GM19463 (cell line): Measurements from ENCODE around the gene MXRA8.
A peak's percentile ranks its signal among the peaks of the same experiment; 100 is the strongest.

Experiments used
- ATAC-seq: cut with Tn5 transposase; IDR thresholded peaks from one replicate; pipeline ENCODE4 v1.9.1; 2021; ENCODE audit warnings: mild to moderate bottlenecking, moderate library complexity; ENCODE audit not compliant: unreplicated experiment

MXRA8 gene

DNA sequence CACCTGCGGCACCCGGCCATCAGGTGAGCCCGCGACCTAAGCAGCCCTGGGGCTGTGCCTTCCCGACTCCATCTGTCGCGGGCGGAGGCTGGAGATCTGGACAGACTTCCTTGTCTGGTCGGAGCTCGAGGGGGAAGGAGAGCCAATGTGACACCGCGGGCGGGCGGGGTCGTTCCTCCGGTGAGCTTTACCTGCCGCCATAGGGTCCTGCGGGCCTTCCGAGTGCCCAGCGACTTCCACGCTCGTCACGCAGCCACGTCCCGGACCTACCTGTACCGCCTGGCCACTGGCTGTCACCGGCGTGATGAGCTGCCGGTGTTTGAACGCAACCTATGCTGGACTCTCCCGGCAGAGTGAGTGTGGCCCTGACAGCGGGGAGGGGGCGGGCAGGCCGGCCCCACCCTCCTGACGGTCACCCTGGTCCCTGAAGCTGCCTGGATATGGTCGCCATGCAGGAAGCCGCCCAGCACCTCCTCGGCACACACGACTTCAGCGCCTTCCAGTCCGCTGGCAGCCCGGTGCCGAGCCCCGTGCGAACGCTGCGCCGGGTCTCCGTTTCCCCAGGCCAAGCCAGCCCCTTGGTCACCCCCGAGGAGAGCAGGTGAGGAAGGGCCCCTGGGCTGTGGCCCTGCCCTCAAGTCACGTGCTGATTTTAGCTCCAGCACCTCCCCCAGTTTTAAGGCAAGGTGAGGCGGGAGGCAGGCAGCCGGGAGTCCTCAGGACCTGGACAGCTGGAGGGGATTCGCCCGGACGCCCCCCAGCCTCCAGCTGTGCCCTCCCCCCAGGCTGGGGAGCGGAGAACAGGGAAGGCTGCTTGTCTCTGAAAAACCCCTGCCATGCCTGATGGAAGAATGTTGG is 48.9 kb downstream of the MXRA8 start:
- no peak for ATAC-seq

- ATAC-seq, result no peak
Measured at GRCh38 chr1:1308756-1309250, 49.6 kb downstream of the MXRA8 start.

DNA sequence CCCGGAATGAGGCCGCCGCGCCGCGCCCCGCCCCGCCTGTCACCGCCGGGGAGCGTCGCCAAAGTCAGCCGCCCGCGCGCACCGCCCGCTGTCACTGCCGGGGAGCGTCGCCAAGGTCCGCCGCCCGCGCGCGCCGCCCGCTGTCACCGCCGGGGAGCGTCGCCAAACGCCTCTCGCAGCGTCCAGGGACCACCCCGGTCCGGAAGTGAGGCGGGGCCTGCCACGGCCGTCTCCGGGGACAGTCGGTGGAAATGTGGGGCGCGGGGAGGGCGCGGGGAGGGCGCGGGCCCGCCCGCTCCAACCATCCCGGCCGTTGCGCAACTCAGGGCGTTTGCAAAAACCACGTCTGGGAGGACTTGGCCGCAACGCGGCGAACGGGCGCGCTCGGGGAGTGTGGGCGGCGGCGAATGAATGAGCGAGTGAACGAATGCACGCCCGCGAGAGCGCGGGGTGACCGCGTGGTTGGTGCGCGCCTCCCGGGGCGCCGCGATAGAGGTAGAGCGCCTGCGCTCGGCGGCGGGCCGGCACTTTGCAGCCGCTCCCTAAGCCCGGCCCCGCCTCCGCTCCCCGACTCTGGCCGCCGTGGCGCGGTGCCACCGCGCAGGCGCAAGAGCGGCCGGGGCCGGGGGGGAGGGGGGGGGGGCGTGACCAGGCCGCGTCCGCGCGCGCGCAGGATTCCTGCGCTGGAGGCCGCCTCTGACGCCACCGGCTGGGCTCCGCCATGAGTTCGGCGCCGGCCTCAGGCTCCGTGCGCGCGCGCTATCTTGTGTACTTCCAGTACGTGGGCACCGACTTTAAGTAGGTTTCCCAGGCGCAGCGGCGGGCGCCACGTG is 50.2 kb downstream of the MXRA8 start, which contains the start of the genes ACAP3 and PUSL1:
Gene ACAP3, minus strand, starts transcription at position 8 of the 833 bp plus-strand sequence. CDS start 115 bp downstream, outside the sequence.
Gene PUSL1, plus strand, starts transcription at position 675 of the 833 bp plus-strand sequence. Its CDS starts 47 bp downstream, at position 722.
- ATAC-seq, result peak; percentile 59

DNA sequence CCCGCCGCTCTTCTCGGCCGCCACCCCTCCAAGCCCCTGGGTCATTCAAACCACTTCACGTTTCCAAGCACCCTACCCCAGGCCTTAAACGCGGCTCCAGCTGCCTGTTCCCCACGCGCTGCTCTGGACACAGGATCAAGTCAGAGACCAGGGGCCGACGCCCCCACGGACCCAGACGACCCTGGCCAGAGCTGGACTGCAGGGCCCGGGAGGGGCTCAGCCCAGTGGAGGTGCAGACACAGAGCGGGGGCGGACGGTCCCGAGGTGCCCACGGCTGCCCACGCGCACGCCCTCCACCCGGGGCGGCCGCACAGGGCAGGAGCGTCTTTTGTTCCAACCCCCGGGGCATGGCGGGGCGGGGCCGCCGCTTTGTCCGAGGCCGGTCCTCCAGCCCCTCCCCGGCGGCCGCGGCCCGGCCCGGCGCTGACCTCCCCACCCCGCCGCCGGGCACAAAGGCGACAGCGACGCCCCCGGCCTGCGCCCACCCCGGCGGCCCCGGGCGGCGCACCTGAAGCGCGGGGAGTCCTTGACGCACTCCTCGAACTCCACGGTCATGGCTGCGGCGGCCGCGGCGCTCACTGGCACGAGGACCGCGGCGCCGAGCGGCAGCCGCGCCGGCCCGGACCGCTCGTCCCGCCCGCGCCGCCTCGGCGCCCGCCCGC is 51.0 kb downstream of the MXRA8 start:
- ATAC-seq, result peak; percentile 1

DNA sequence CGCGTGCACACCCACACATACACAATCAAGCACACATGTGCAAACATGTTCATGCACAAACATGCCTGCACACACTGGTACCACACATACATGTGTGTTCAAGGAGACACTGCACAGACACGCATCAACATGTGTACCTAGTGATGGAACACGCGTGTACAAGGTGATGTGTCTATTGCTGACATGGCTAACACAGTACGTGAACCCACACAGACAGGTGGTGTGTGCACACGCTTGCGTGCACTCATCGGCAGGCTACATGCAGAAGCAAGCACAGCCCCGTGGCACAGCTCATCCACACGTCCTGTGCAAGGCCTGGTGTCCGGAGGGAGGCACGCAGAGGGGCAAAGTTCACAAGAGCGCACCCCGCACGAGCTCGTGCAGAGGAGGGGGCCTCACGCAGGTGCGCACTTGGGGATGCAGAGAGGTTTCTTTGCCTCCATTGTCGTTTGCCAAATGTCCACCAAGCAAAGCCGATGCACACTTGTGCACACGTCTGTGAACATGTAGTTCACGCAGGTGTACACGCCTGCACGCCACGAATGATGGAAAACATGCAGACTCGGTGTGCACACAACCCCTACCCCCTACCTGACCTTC is 51.6 kb downstream of the MXRA8 start:
- ATAC-seq, result no peak

DNA sequence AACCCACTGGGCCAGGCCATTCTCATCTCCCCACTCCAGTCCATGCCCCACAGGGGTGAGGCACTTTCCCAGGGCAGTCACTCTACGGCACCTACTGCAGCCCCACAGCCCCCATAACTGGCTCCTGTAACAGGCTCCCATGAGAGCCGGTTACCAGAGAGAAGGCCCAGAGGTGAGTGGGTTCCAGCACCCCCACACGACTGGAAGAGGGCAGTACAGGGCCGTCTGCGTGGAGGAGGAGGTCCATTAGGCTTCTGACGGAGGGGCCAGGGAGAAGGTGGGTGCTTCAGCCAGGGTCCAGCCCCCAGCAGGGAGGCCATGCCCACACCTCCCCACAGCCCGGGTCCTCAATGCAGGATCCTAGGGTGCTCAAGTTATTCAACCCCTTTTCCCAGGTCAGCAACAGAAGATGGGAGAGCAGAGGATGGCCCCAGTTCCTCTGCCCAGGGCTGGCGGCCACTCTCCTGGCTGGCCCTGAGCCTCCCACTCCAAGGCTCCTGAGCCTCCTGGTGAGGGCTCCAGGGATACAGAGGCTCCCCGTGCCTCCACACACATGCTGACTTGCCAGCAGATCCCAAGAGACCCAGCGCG is 52.2 kb downstream of the MXRA8 start:
- no peak for ATAC-seq

DNA sequence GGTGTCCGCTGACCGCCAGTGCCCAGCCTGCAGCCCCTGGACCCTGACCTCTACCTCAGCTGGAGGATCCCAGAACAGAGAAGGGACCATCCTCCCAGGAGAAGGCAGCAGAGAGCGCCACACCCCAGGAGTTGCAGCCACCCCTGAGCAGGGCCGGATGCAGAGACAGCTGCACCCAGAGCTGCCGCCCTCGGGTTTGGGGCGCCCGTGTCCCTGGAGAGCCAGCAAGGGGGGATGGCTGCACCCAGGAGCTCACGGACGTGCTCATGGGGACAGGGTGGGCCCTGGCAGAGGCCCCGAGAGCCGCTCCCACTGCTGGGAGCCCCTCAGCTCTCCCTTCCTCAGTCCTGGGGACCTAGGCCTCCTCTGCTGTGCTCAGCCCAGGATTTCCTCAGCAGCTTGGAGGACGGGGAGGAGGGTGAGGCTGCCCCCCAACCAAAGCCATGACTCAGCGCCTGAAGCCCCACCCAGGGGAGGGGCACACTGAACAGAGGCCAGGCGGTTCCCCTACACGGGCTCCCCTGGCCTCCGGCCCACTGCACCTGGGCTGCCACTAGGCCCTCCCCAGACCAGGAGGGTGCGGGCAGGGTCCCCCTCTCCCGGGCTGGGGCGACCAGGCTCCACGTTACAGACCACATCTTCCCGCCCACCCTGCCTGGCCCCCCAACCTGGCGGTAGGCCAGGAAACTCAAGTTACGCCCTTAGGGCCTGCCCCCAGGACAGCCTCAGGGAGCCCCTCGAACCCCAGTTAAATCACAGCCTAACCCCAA is 52.9 kb downstream of the MXRA8 start:
- no peak for ATAC-seq

GRCh38 chr1:1304331-1305299 is 53.7 kb downstream of the MXRA8 start:
- ATAC-seq, result no peak

- no peak for ATAC-seq
Measured at GRCh38 chr1:1303736-1304135, 54.6 kb downstream of the MXRA8 start.

GRCh38 chr1:1302951-1303509 is 55.3 kb downstream of the MXRA8 start:
- ATAC-seq, result no peak
